ENCODE data around the gene SSH2. TPM values are rescaled to one million over a fixed set of nuclear protein-coding genes. Genes with fewer than 3 reads are reported as not detected.

The SSH2 gene
- total and polyA plus RNA-seq, 9 of the 15 experiments (the other 6 are each of a cell fraction or from before 2014, with no cell fraction given): 3.9 to 16.1 (median 10.2) TPM

- TF ChIP-seq E2F1 (CRISPR knock-in tag; IDR thresholded peaks at IDR 0.05) (no peak), GTF2E2 (tag; IDR thresholded peaks at IDR 0.05) (no peak; the same call in 1 of the 2 replicates), ZNF24 (IDR thresholded peaks at IDR 0.05) (no peak), ZNF282 (CRISPR knock-in tag; IDR thresholded peaks at IDR 0.05) (no peak), SIN3A (IDR thresholded peaks at IDR 0.05; ENCODE audit: borderline replicate concordance in 2 of 2, control insufficient read depth in 1 of 2, low read depth in 2 of 2, low read length in 2 of 2) (no peak), CHCHD3 (CRISPR knock-in tag; IDR thresholded peaks at IDR 0.05) (no peak), TBP (optimal IDR thresholded peaks at IDR 0.05; ENCODE audit: low read depth, low read length) (no peak), RBM22 (IDR thresholded peaks at IDR 0.05; ENCODE audit: low read depth, low read length, poor library complexity, severe bottlenecking) (no peak), MCM3 (IDR thresholded peaks at IDR 0.05) (no peak), CTCFL (IDR thresholded peaks at IDR 0.05; ENCODE audit: borderline replicate concordance, insufficient read depth, low read depth, low read length, poor library complexity, severe bottlenecking) (no peak), GTF2B (IDR thresholded peaks at IDR 0.05; ENCODE audit: extremely low read depth, insufficient read length) (no peak), ASH1L (IDR thresholded peaks at IDR 0.05; ENCODE audit: borderline replicate concordance, low read depth, partially characterized antibody) (no peak), ETS1 (conservative IDR thresholded peaks at IDR 0.05; ENCODE audit: control insufficient read depth, low read depth, low read length) (no peak), ZNF449 (CRISPR knock-in tag; IDR thresholded peaks at IDR 0.05) (no peak), THRAP3 (IDR thresholded peaks at IDR 0.05; ENCODE audit: borderline replicate concordance) (no peak), ZBTB9 (CRISPR knock-in tag; IDR thresholded peaks at IDR 0.05) (no peak), CEBPG (CRISPR knock-in tag; IDR thresholded peaks at IDR 0.05) (no peak), CEBPG (tag; conservative IDR thresholded peaks at IDR 0.05 in 1 of 2, IDR thresholded peaks at IDR 0.05 in 1 of 2) (peak; percentile 11 to 90; a peak in 3 of 4 replicates), HDAC6 (IDR thresholded peaks at IDR 0.05; ENCODE audit: low read depth, low read length) (no peak)
These were observed 207.4 kb downstream of the SSH2 start (continued) for GRCh38 chr17:29722411-29723198.
